Testis (tissue), 3 donors: ENCODE measurements around the gene LCLAT1. TPM values are rescaled to one million over a fixed set of nuclear protein-coding genes. Genes with fewer than 3 reads are reported as not detected.
A peak's percentile ranks its signal among the peaks of the same experiment; 100 is the strongest.

ENCODE experiments used
- DNase-seq: peaks from one replicate; pipeline ENCODE4 v3.0.0-alpha.2; 2019
- H3K27ac ChIP-seq, 2 donors: fragments of 200-600 bp; sonication (generic); one replicate each; pipeline ENCODE4 v1.5.1; 2019
- H3K27me3 ChIP-seq: fragments of 200-600 bp; sonication (generic); one replicate; pipeline ENCODE4 v1.5.1; 2019
- H3K36me3 ChIP-seq: fragments of 200-600 bp; sonication (generic); one replicate; pipeline ENCODE4 v1.5.1; 2017; ENCODE audit warnings: low read depth; ENCODE audit errors: missing control alignments
- H3K4me1 ChIP-seq: fragments of 200-600 bp; sonication (generic); one replicate; pipeline ENCODE4 v1.5.1; 2019
- H3K4me3 ChIP-seq, 2 donors: fragments of 200-600 bp; sonication (generic); one replicate each; pipeline ENCODE4 v1.5.1; 2017 to 2019
- H3K9me3 ChIP-seq: fragments of 200-600 bp; sonication (generic); one replicate; pipeline ENCODE4 v1.5.1; 2017
- POLR2A ChIP-seq: fragments of 450-650 bp; IDR thresholded peaks from one replicate; pipeline ENCODE4 v1.6.1; 2017; ENCODE audit warnings: antibody characterized with exemption, mild to moderate bottlenecking, moderate library complexity
- WGBS, 2 donors: methylation state at CpG; one replicate each; pipeline ENCODE4 v1.1.5; 2018; 5-methylcytosine and 5-hydroxymethylcytosine counted together
- intact Hi-C: fragments of 100-400 bp; cut with DNase I; formaldehyde crosslinking; loops from one replicate; pipeline ENCODE4 v1.15.1; 2023; ENCODE audit warnings: low total_unique reads
- polyA plus RNA-seq: library from polyadenylated mRNA; stranded (reverse); fragments of 350-450 nt; fragmentation: Illumina TruSeq; extraction: RNeasy Lipid Tissue Mini Kit (QIAGEN cat#74804); gene quantifications from one replicate; pipeline ENCODE4 v1.2.3, GENCODE V29; 2014; ENCODE audit warnings: low read depth, low replicate concordance; ENCODE audit not compliant: insufficient read depth
- total RNA-seq, 2 donors: library from RNA; depleted of rRNA; stranded (reverse); fragments of >200 nt; gene quantifications; one replicate each; pipeline ENCODE4 v1.2.3, GENCODE V29; 2016
- TF ChIP-seq, protein P1 (sequence below), 3 experiments: fragments of 450-650 bp in 2 of 3; fragments of 200-600 bp in 1 of 3; sonication (generic) in 1 of 3; IDR thresholded peaks; one replicate each; pipeline ENCODE4 v1.5.1; 2016 to 2019; ENCODE audit warnings: antibody characterized with exemption in 3 of 3, mild to moderate bottlenecking in 2 of 3, moderate library complexity in 1 of 3

Gene LCLAT1
- total and polyA plus RNA-seq, 3 donors from 2014 or later = 11.1 to 39.4 (median 34.9) TPM

DNA sequence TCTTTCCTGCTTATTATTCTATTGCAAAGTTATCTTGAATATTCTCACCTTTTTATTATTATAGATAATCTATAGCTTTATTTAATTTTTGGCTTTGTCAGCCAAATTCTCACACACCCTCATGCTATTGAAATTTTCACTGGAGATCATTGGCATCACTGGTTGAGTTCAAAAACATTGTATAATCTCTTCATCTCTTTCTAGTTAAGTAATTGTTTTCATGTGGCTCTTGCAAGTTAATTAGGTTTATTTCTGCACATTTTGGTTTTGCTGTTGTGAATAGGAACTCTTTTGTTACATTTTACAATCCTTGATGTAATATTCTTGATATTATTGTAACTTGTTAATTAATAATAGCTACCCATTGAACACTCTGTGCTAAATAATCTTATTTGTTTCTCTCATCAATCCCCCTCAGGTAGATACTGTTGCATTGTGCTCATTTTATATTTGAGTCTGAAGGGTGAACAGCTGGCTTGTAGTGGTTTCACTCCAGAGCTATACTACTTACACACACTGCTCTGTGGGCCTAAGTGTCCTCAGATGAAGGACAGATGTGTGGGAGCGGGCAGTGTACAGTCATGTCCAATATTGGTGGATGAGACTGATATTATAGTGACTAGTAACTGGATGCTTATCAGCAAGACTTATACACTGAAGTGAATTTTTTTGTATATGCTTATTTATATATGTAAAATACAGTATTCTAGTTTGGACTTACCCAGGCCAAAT is 112.7 kb downstream of the LCLAT1 start:
- 88 to 93% methylated on average over 1 of the region's 1 CpG for WGBS, 2 donors
- no peak for DNase-seq
- TF ChIP-seq, protein P1, sequence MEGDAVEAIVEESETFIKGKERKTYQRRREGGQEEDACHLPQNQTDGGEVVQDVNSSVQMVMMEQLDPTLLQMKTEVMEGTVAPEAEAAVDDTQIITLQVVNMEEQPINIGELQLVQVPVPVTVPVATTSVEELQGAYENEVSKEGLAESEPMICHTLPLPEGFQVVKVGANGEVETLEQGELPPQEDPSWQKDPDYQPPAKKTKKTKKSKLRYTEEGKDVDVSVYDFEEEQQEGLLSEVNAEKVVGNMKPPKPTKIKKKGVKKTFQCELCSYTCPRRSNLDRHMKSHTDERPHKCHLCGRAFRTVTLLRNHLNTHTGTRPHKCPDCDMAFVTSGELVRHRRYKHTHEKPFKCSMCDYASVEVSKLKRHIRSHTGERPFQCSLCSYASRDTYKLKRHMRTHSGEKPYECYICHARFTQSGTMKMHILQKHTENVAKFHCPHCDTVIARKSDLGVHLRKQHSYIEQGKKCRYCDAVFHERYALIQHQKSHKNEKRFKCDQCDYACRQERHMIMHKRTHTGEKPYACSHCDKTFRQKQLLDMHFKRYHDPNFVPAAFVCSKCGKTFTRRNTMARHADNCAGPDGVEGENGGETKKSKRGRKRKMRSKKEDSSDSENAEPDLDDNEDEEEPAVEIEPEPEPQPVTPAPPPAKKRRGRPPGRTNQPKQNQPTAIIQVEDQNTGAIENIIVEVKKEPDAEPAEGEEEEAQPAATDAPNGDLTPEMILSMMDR (IDR thresholded peaks at IDR 0.05) = no peak
- TF ChIP-seq POLR2A = no peak
- Histone ChIP-seq H3K27ac (no peak overlapping the region), H3K9me3 (no peaks in the 10 kb centered on the region), H3K36me3 (no peaks in the 10 kb centered on the region), H3K27me3 (no peaks in the 10 kb centered on the region), H3K4me1 (no peaks in the 10 kb centered on the region), H3K4me3 (no peak overlapping the region)
- intact Hi-C loops = no loop called here

DNA sequence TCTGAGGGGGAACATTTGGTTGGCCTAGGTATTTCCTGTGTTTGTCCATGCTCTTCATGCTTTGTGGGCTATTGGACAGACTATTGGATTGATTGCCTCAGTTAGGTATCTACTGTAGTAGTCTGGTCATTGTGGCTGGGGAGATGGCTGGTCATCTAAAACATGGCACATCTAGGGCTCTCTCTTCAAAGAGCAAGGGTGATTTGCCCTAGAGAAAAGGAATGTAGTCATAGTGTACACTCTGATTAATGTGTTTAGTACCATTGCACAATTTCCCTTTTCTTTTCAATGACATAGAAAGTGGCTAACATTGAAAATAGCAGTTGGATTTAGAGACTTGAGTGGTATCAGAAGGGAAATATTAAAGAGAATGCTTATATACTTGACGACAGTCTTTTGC is 114.3 kb downstream of the LCLAT1 start:
- TF ChIP-seq, protein P1 (IDR thresholded peaks at IDR 0.05) = no peak
- TF ChIP-seq POLR2A = no peak
- DNase-seq = no peak
- intact Hi-C loops = no loop called here
- Histone ChIP-seq H3K9me3 (no peaks in the 10 kb centered on the region), H3K36me3 (no peaks in the 10 kb centered on the region), H3K27ac (no peak overlapping the region), H3K27me3 (no peaks in the 10 kb centered on the region), H3K4me3 (no peak overlapping the region), H3K4me1 (no peaks in the 10 kb centered on the region)
- 94 to 98% methylated on average over 1 of the region's 1 CpG for WGBS, 2 donors

DNA sequence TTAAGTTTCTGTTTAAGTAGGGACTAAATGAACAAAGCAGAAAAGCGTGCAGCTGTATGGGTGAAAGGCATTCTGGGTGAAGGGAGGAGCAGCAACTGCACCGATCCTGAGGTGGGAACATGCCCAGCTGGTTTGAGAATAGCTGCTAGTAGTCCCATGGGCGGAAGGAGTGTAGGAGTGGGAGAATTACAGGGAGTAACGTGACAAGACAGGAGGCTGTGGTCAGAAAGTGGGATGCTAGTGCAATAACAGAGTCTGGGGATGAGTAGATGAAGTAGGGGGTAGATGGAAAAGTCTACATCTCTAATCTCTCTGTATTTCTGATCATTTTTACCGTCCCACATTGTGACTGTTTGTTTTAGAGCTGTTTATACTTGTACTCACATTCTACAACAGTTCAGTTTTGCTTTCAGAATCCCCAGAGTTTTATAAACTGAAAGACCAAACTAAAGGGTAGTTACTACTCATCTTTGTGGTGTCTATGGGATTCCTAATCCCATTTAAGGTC is 118.9 kb downstream of the LCLAT1 start:
- Histone ChIP-seq H3K4me1 (peaks cover 6% of the 10 kb centered on the region), H3K27ac (peak overlapping the region; percentile 43 to 79), H3K36me3 (no peaks in the 10 kb centered on the region), H3K9me3 (no peaks in the 10 kb centered on the region), H3K27me3 (no peaks in the 10 kb centered on the region), H3K4me3 (no peak overlapping the region)
- TF ChIP-seq, protein P1 (IDR thresholded peaks at IDR 0.05) = no peak
- TF ChIP-seq POLR2A = no peak
- DNase-seq = peak; percentile 25
- 40 to 58% methylated on average over 5 of the region's 5 CpGs for WGBS, 2 donors
- intact Hi-C loops = no loop called here

DNA sequence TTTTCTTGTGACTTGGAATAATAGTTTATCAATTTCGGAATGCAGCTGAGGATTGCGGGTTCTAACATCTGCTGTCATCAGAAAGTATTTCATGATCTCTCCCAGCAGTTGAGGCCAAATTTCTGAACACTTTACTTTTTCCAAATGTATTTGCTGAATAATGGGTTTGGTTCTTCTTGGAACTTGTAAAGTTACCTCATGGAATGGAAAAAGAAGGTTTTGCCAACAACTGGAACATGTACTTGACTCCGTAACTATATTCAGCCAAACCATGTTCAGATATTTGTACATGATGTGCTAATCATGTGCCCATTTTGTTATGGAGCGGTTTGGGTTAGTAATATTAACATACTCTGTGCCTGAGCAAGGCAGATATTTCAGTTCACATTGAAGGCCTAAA is 119.6 kb downstream of the LCLAT1 start:
- H3K27ac ChIP-seq = peak overlapping the region; percentile 43 to 79
- H3K27me3 ChIP-seq = no peaks in the 10 kb centered on the region
- H3K4me3 ChIP-seq = no peak overlapping the region
- no peaks in the 10 kb centered on the region for H3K36me3 ChIP-seq
- TF ChIP-seq POLR2A = no peak
- TF ChIP-seq, protein P1 (IDR thresholded peaks at IDR 0.05) = no peak
- intact Hi-C loops = no loop called here
- no peak for DNase-seq
- no peaks in the 10 kb centered on the region for H3K9me3 ChIP-seq
- 59 to 67% methylated on average over 4 of the region's 4 CpGs for WGBS, 2 donors
- peaks cover 6% of the 10 kb centered on the region for H3K4me1 ChIP-seq

DNA sequence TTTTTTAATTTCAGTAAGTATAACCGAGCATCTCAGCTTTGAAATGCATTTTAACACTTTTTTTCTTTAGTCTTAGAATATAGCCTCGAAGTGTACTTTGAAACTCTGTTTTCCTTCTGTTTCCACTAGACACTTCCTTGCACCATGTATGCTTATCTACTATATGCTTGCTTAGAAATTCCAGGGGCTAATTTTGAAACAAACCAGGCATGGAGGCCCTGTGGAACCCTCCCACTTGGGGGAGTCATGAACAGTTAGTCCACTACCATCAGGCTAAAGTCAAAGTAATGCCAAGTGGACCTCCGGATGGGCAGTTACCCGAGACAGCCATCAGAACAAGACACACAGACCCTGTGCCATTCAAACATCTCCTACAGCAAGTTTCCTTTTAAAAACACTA is 120.3 kb downstream of the LCLAT1 start:
- H3K27me3 ChIP-seq = no peaks in the 10 kb centered on the region
- H3K4me1 ChIP-seq = peaks cover 6% of the 10 kb centered on the region
- no peak overlapping the region for H3K27ac ChIP-seq
- no peak overlapping the region for H3K4me3 ChIP-seq
- H3K36me3 ChIP-seq = no peaks in the 10 kb centered on the region
- DNase-seq = no peak
- 68 to 82% methylated on average over 4 of the region's 4 CpGs for WGBS, 2 donors
- no peak for TF ChIP-seq POLR2A
- TF ChIP-seq, protein P1 (IDR thresholded peaks at IDR 0.05) = no peak
- intact Hi-C loops = no loop called here
- no peaks in the 10 kb centered on the region for H3K9me3 ChIP-seq
